ENCODE data around the gene TNRC6B. TPM values are rescaled to one million over a fixed set of nuclear protein-coding genes. Genes with fewer than 3 reads are reported as not detected.

Gene TNRC6B
- 35.9 and 60.0 TPM in 2 replicates for total RNA-seq (ENCODE audit: low replicate concordance)

DNA sequence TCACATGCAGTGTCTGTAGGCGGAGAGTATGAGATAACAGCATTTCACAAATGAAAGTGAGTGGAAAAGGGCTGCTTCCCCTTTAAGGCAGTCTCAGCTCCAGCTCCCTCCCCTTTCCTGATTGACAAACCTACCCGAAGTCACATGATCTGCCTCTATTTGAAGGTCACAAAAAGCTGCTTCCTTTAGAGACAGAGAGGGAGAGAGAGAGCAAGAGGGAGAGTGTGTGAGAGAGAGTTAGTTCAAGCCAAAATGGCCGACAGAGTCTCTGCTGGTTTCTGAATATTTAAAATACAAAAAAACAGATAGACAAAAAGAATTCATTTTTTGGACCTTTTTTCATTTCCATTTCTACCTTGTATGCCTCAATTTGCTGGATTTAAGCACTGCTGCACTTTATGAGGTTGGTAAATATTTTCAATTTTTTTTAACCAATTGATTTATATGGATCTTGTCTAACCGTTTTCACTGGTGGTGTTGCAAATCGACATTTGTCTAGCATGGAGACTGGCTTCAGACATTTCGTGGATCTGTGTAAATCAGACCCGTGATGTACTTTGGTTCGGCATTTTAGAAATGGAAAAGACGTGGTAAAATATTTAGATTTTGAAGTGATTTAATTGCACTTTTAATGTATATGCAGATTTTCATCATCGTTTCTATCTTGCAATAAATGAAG, at the start of gene TNRC6B:
Gene TNRC6B, plus strand, starts transcription at position 188 of the 679 bp plus-strand sequence. Its CDS starts 211 bp downstream, at position 399.
- Mint-ChIP-seq H3K27me3 (ENCODE audit: insufficient read depth, low read depth) (no peaks in the 10 kb centered on the region), H3K4me1 (peaks cover 43% of the 10 kb centered on the region), H3K27ac (peak within 1 kb of the TSS; percentile 100), H3K4me3 (peak within 1 kb of the TSS; percentile 94), H3K36me3 (peaks cover 3% of the 10 kb centered on the region), H3K9me3 (no peaks in the 10 kb centered on the region)
- H3K36me3 ChIP-seq: no peaks in the 10 kb centered on the region
- peak within 1 kb of the TSS; percentile 88 for H3K4me2 ChIP-seq
- no peaks in the 10 kb centered on the region for H3K27me3 ChIP-seq
- H3K9ac ChIP-seq: peak within 1 kb of the TSS; percentile 89
- DNase-seq (ENCODE audit: low spot score): peak; percentile 93
- peak within 1 kb of the TSS; percentile 83 for H3K4me3 ChIP-seq
- no peaks in the 10 kb centered on the region for H3K9me3 ChIP-seq (ENCODE audit: low read depth)
- H3F3A ChIP-seq (ENCODE audit: low read depth): peaks cover 31% of the 10 kb centered on the region
- H3K27ac ChIP-seq: peak within 1 kb of the TSS; percentile 87
- peaks cover 34% of the 10 kb centered on the region for H3K4me1 ChIP-seq
- H2AFZ ChIP-seq (replicated peaks): no peak within 1 kb of the TSS
- TF ChIP-seq CTCF (IDR thresholded peaks at IDR 0.05) (no peak), EZH2phosphoT487 (IDR thresholded peaks at IDR 0.05) (no peak), EZH2 (IDR thresholded peaks at IDR 0.05) (no peak)
- peaks cover 41% of the 10 kb centered on the region for H4K20me1 ChIP-seq (ENCODE audit: low read depth)
- H3K79me2 ChIP-seq (ENCODE audit: low read depth): peaks cover 51% of the 10 kb centered on the region

- Mint-ChIP-seq H3K36me3 (peaks cover 4% of the 10 kb centered on the region), H3K9me3 (no peaks in the 10 kb centered on the region), H3K4me1 (no peaks in the 10 kb centered on the region), H3K4me3 (no peak overlapping the region), H3K27me3 (ENCODE audit: insufficient read depth, low read depth) (peaks cover 3% of the 10 kb centered on the region), H3K27ac (no peak overlapping the region)
- no peak overlapping the region for H3K9ac ChIP-seq
- H3K4me2 ChIP-seq: no peak overlapping the region
- DNase-seq (ENCODE audit: low spot score): no peak
- H3K27me3 ChIP-seq: no peaks in the 10 kb centered on the region
- no peaks in the 10 kb centered on the region for H3K36me3 ChIP-seq
- H2AFZ ChIP-seq (replicated peaks): no peak overlapping the region
- no peak overlapping the region for H3K4me3 ChIP-seq
- no peaks in the 10 kb centered on the region for H3K79me2 ChIP-seq (ENCODE audit: low read depth)
- no peaks in the 10 kb centered on the region for H3K4me1 ChIP-seq
- no peaks in the 10 kb centered on the region for H3F3A ChIP-seq (ENCODE audit: low read depth)
- no peaks in the 10 kb centered on the region for H3K9me3 ChIP-seq (ENCODE audit: low read depth)
- H3K27ac ChIP-seq: no peak overlapping the region
- TF ChIP-seq EZH2phosphoT487 (IDR thresholded peaks at IDR 0.05) (no peak), EZH2 (IDR thresholded peaks at IDR 0.05) (no peak), CTCF (IDR thresholded peaks at IDR 0.05) (no peak)
- H4K20me1 ChIP-seq (ENCODE audit: low read depth): no peaks in the 10 kb centered on the region
These were observed 48.7 kb upstream of the TNRC6B start for GRCh38 chr22:40128989-40129388.

DNA sequence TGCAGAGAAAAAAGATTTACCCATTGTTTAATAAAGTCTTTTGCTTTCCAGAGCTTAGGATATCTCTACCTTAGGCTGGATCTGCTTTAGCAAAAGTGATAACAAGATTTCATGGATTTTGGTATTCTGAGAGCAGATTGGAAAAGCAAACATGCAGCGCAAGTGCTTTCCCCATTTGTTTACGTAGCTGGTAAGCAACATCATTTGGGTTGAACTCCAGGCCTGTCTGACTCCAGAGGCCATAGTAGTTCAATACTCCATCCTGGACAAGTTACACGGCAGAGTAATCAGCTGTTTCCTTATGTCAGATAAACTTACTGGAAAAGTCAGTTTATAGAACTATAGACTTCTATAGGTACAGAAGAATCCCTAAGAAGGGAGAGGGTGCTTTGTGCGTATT, 40.6 kb upstream of the TNRC6B start:
- DNase-seq (ENCODE audit: low spot score): no peak
- Histone ChIP-seq H3K4me2 (no peak overlapping the region), H3K4me3 (no peak overlapping the region), H3K27ac (no peak overlapping the region), H3K79me2 (ENCODE audit: low read depth) (no peaks in the 10 kb centered on the region), H3K36me3 (no peaks in the 10 kb centered on the region), H3K9me3 (ENCODE audit: low read depth) (no peaks in the 10 kb centered on the region), H3K27me3 (no peaks in the 10 kb centered on the region), H3F3A (ENCODE audit: low read depth) (no peaks in the 10 kb centered on the region), H2AFZ (replicated peaks) (no peak overlapping the region), H3K4me1 (no peaks in the 10 kb centered on the region), H4K20me1 (ENCODE audit: low read depth) (no peaks in the 10 kb centered on the region), H3K9ac (no peak overlapping the region)
- H3K9me3 Mint-ChIP-seq: no peaks in the 10 kb centered on the region
- peaks cover 4% of the 10 kb centered on the region for H3K27me3 Mint-ChIP-seq (ENCODE audit: insufficient read depth, low read depth)
- H3K27ac Mint-ChIP-seq: no peak overlapping the region
- H3K4me1 Mint-ChIP-seq: no peaks in the 10 kb centered on the region
- H3K4me3 Mint-ChIP-seq: no peak overlapping the region
- no peaks in the 10 kb centered on the region for H3K36me3 Mint-ChIP-seq
- TF ChIP-seq EZH2phosphoT487 (IDR thresholded peaks at IDR 0.05): no peak
- TF ChIP-seq EZH2 (IDR thresholded peaks at IDR 0.05): no peak
- no peak for TF ChIP-seq CTCF (IDR thresholded peaks at IDR 0.05)

Data from neural progenitor cell (in vitro differentiated cells).